Effector memory CD4-positive, alpha-beta T cell (primary cell): ENCODE measurements around the gene JAGN1.
A peak's percentile ranks its signal among the peaks of the same experiment; 100 is the strongest.

ENCODE experiments used
- DNase-seq, 3 donors: peaks; one replicate each; pipeline ENCODE4 v3.0.0-alpha.2; 2020
- H3K27ac ChIP-seq: 2 replicates; pipeline ENCODE4 v1.7.0; 2013; ENCODE audit warnings: mild to moderate bottlenecking, low read length, moderate library complexity; ENCODE audit not compliant: insufficient read depth, poor library complexity, severe bottlenecking
- H3K27me3 ChIP-seq: replicated peaks from 2 replicates; pipeline ENCODE4 v1.7.0; 2013; ENCODE audit warnings: mild to moderate bottlenecking, low read length; ENCODE audit not compliant: insufficient read depth, control insufficient read depth, poor library complexity, severe bottlenecking
- H3K36me3 ChIP-seq: 2 replicates; pipeline ENCODE4 v1.7.0; 2013; ENCODE audit warnings: mild to moderate bottlenecking, low read length, moderate library complexity; ENCODE audit not compliant: control insufficient read depth, insufficient read depth
- H3K4me1 ChIP-seq: 2 replicates; pipeline ENCODE4 v1.7.0; 2013; ENCODE audit warnings: low read length, mild to moderate bottlenecking; ENCODE audit not compliant: control insufficient read depth, insufficient read depth, poor library complexity, severe bottlenecking
- H3K4me3 ChIP-seq: 2 replicates; pipeline ENCODE4 v1.7.0; 2013; ENCODE audit warnings: low read length, low read depth, mild to moderate bottlenecking; ENCODE audit not compliant: insufficient read depth, poor library complexity, severe bottlenecking
- H3K9me3 ChIP-seq: 2 replicates; pipeline ENCODE4 v1.7.0; 2013; ENCODE audit warnings: mild to moderate bottlenecking, low read length, moderate library complexity; ENCODE audit not compliant: control insufficient read depth

JAGN1 gene

DNA sequence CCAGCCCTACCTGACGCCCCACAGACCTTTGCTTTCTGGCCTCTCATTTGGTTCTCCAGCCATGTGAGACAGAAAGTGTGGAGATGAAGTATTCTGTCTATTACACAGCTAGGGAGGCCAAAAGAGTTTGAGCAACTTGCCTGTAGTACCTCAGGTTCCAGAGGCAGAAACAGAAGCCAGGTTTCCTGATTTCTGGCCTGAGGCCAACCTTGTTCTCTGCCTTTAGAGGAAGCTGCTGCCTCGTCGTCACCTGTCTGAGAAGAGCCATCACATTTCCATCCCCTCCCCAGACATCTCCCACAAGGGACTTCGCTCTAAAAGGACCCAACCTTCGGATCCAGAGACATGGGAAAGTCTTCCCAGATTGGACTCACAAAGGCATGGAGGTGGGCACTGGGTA is 16.1 kb downstream of the JAGN1 start:
- Histone ChIP-seq H3K36me3 (no peaks in the 10 kb centered on the region), H3K4me1 (peaks cover 14% of the 10 kb centered on the region), H3K27me3 (no peaks in the 10 kb centered on the region), H3K27ac (no peak overlapping the region), H3K9me3 (no peaks in the 10 kb centered on the region), H3K4me3 (no peak overlapping the region)
- no peak for DNase-seq

DNA sequence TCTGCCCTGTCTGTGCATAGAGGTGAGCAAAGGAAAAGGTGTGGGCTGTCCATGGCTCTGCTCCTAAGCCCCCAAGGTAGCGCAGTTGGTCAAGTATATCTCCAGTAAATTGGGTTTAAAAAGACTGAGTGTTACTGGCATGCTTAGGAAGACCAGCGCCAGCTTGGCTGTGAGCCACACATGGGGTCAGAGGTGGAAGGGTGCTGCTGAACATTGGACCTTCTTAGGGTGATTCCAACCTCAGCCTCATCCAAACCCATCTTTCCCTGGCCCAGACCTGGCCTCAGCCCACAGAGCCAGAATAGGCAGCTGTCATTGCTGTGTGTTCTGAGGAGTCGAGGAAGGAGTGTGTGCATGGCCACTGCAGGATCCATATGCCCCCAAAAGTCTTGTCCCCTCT is 17.9 kb downstream of the JAGN1 start:
- Histone ChIP-seq H3K27me3 (no peaks in the 10 kb centered on the region), H3K27ac (no peak overlapping the region), H3K4me3 (no peak overlapping the region), H3K4me1 (peaks cover 5% of the 10 kb centered on the region), H3K9me3 (no peaks in the 10 kb centered on the region), H3K36me3 (no peaks in the 10 kb centered on the region)
- DNase-seq: no peak

DNA sequence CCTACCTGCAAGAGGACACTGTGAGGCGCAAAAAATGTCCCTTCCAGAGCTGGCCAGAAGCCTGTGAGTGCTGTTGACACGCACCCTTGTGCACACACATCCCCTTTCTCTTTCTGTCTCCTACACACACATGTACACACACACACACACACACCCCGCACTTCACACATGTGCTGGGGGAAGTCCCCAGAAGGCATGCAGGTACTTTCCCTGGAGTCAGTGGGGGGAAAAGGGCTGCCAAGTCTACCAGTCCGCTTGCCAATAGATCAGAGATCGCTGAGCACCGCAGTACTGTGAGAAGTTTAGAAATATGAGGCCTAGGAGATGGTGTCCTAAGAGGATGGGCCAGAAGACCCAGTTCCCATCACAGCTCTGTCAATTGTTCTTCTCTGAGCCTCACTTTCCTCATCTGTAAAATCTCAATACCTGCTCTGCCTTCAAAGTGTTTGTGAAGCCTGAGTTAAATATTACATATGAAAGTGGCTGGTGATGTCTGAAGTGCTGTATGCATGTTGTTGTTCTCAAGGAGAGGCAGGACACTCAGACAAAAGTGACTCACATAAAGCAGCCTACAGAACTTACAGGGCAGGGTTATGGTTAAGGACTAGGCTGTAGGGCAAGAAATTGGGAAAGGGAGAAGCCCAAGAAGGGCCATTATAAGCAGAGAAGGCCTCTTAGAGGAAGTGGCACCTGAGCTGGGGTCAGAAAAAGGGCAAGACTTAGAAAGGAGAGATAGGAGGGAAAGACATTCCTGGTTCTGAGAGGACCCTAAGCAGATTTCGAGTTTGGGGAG is 19.0 kb downstream of the JAGN1 start:
- no peak overlapping the region for H3K27ac ChIP-seq
- H3K4me1 ChIP-seq: peaks cover 5% of the 10 kb centered on the region
- no peaks in the 10 kb centered on the region for H3K36me3 ChIP-seq
- no peaks in the 10 kb centered on the region for H3K27me3 ChIP-seq
- DNase-seq: no peak
- no peaks in the 10 kb centered on the region for H3K9me3 ChIP-seq
- H3K4me3 ChIP-seq: no peak overlapping the region

DNA sequence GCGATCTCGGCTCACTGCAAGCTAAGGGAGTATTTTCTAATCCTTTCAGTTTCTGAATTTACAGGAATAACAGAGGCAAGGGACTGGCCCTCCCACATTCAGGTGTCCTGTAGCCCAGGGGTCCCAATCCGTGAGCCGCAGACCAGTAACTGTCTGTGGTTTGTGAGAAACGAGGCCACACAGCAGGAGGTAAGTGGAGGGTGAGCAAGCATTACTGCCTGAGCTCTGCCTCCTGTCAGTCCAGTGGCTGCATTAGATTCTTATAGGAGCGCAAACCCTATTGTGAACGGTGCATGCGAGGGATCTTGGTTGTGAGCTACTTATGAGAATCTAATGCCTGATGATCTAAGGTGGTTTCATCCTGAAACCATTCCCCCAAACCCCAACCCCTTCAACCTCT is 21.5 kb downstream of the JAGN1 start:
- H3K4me3 ChIP-seq: no peak overlapping the region
- peaks cover 9% of the 10 kb centered on the region for H3K4me1 ChIP-seq
- no peaks in the 10 kb centered on the region for H3K27me3 ChIP-seq
- no peaks in the 10 kb centered on the region for H3K9me3 ChIP-seq
- H3K36me3 ChIP-seq: no peaks in the 10 kb centered on the region
- no peak overlapping the region for H3K27ac ChIP-seq
- no peak for DNase-seq

DNA sequence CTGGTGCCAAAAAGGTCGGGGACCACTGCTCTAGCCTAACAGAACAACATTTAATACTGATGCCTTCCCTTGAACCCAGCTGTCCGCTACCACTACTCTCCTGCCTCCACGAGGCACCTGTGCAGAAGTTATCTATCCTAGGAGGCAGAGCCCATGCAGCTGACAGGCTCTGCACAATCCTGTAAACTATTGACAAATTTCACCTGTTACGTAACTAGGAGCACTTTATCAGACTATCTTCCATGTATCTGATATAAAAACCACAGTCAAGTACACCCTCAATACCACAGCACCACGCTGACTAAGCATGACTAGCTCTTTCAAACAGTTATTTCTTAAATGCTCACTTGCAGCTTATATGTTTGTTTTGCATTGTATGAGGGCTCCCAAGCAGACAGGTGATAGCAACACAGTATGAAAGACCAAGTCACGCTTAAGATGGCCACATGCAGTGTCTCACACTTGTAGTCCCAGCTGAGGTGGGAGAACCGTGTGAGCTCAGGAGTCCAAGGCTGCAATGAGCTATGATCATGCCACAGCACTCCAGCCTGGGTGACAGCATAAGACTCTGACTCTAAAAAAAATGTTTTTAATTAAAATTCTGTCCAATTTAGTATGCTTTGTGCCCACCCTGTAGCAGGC is 22.0 kb downstream of the JAGN1 start:
- DNase-seq: no peak
- H3K9me3 ChIP-seq: no peaks in the 10 kb centered on the region
- H3K27me3 ChIP-seq: no peaks in the 10 kb centered on the region
- H3K36me3 ChIP-seq: no peaks in the 10 kb centered on the region
- H3K4me3 ChIP-seq: no peak overlapping the region
- H3K27ac ChIP-seq: no peak overlapping the region
- H3K4me1 ChIP-seq: peaks cover 9% of the 10 kb centered on the region

DNA sequence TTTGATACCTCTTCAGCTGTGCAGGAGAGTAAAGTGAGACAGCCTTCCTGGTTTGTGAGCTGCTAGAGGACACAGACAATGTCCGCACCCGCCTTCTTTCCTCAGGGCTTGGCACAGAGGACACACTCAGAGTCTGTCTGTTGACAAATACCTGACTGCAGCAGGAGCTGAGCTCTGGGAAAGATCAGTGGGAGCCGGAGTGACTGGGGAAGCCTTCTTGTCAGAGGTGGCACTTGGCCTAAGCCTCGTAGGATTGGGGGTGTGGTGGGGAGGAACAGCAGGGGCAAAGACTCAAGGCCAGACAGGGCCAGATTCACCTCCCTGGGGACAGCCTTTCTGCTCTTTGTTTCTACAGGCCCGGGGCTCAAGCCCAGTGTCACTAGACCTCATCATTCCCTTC is 23.2 kb downstream of the JAGN1 start:
- H3K27ac ChIP-seq: no peak overlapping the region
- peaks cover 9% of the 10 kb centered on the region for H3K4me1 ChIP-seq
- no peaks in the 10 kb centered on the region for H3K27me3 ChIP-seq
- no peak overlapping the region for H3K4me3 ChIP-seq
- DNase-seq: no peak
- H3K9me3 ChIP-seq: no peaks in the 10 kb centered on the region
- no peaks in the 10 kb centered on the region for H3K36me3 ChIP-seq

DNA sequence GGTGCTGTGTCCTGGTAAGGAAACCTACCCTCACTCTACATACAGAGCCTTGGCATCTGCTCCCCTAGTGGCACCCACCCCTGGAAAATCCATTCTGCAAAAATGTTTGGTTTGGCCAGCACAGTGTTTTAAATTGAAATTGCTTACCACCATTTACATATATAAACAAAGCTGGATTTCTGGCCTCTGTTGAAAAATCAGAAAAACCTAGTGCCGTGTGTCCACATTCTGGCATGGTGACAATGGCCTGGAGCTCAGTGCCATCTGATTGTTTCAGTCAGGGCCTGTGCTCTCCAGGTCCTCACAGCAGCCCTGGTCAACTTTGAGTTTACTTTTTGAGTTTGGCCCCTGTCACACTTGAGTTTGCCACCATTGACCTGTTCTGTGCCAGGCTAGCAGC is 23.6 kb downstream of the JAGN1 start:
- H3K9me3 ChIP-seq: no peaks in the 10 kb centered on the region
- no peaks in the 10 kb centered on the region for H3K36me3 ChIP-seq
- DNase-seq: no peak
- H3K4me1 ChIP-seq: peaks cover 9% of the 10 kb centered on the region
- H3K4me3 ChIP-seq: no peak overlapping the region
- no peak overlapping the region for H3K27ac ChIP-seq
- no peaks in the 10 kb centered on the region for H3K27me3 ChIP-seq

DNA sequence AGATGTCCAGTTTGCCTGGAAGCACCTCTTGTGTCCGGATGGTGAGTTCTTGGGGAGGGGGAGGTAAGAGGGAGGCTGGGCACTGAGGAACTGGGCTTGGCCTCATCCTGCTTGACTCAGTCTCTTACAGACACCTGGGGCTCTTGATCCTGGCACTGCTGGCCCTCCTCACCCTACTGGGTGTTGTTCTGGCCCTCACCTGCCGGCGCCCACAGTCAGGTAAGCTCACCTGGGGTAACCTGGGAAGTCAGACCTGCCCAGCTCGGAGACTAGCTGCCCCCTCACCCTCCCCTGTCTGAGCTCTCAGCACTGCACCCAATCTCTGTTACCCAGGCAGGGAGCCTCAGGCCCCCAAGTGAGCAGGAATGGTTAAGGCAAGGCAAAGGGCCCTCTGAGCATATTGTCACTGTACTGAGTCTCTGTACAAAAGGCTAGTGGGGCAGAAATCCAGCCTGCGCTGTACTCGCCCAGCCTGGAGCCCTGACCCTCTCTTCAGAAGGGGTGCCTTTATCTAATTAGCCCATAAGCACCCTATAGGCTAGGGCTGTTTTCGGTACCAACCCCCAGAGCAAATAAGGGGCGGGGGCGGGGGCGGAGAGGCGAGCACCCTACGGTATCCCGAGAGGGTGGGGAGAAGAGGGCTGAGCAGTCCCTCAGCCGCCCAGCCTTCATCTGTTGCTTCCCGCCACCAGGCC is 24.3 kb downstream of the JAGN1 start:
- DNase-seq: no peak
- Histone ChIP-seq H3K27ac (no peak overlapping the region), H3K36me3 (no peaks in the 10 kb centered on the region)

DNA sequence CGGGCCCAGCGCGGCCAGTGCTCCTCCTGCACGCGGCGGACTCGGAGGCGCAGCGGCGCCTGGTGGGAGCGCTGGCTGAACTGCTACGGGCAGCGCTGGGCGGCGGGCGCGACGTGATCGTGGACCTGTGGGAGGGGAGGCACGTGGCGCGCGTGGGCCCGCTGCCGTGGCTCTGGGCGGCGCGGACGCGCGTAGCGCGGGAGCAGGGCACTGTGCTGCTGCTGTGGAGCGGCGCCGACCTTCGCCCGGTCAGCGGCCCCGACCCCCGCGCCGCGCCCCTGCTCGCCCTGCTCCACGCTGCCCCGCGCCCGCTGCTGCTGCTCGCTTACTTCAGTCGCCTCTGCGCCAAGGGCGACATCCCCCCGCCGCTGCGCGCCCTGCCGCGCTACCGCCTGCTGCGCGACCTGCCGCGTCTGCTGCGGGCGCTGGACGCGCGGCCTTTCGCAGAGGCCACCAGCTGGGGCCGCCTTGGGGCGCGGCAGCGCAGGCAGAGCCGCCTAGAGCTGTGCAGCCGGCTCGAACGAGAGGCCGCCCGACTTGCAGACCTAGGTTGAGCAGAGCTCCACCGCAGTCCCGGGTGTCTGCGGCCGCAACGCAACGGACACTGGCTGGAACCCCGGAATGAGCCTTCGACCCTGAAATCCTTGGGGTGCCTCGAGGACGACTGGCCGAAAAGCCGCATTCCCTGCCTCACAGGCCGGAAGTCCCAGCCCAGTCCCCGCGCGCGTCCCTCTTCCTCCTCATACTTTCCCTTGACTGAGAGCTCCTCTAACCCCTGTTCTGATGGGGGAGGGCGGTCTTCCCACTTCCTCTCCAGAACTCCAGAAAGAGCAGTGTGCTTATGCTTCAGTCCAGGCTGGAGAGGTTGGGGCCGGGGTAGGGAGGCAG is 25.1 kb downstream of the JAGN1 start:
- Histone ChIP-seq H3K4me3 (peak overlapping the region; percentile 63), H3K27ac (no peak overlapping the region), H3K36me3 (no peaks in the 10 kb centered on the region), H3K9me3 (no peaks in the 10 kb centered on the region), H3K4me1 (peaks cover 9% of the 10 kb centered on the region), H3K27me3 (no peaks in the 10 kb centered on the region)
- DNase-seq: no peak

More for the DNA sequence above, 24.3 kb downstream of the JAGN1 start:
- H3K4me1 ChIP-seq: peaks cover 9% of the 10 kb centered on the region
- no peaks in the 10 kb centered on the region for H3K9me3 ChIP-seq
- no peaks in the 10 kb centered on the region for H3K27me3 ChIP-seq
- H3K4me3 ChIP-seq: peak overlapping the region; percentile 63
